ENCODE data around the gene PLPP4. TPM values are rescaled to one million over a fixed set of nuclear protein-coding genes. Genes with fewer than 3 reads are reported as not detected.
A peak's percentile ranks its signal among the peaks of the same experiment; 100 is the strongest.

The PLPP4 gene
- total RNA-seq, 6 donors from 2014 or later: 0.20 to 0.54 TPM; not detected in 4

GRCh38 chr10:120475844-120476791, 19.1 kb downstream of the PLPP4 start:
- H3K27ac ChIP-seq: no peak overlapping the region
- H3K9me3 ChIP-seq: no peaks in the 10 kb centered on the region
- ATAC-seq (ENCODE audit: low FRiP score in 2 of 2) (peak in 1 of 2 donors; percentile 36), DNase-seq (no peak)
- H3K4me3 ChIP-seq: no peak overlapping the region
- no peaks in the 10 kb centered on the region for H3K27me3 ChIP-seq
- TF ChIP-seq CTCF (IDR thresholded peaks at IDR 0.05) (no peak), POLR2A (IDR thresholded peaks at IDR 0.05) (no peak), POLR2AphosphoS5 (IDR thresholded peaks at IDR 0.05) (no peak), EP300 (IDR thresholded peaks at IDR 0.05) (no peak)
- no peaks in the 10 kb centered on the region for H3K4me1 ChIP-seq
- H3K36me3 ChIP-seq: no peaks in the 10 kb centered on the region
- WGBS, 2 donors: 85 to 86% methylated on average over 10 of the region's 10 CpGs

- no peak for ATAC-seq (ENCODE audit: low FRiP score in 2 of 2)
- H3K4me3 ChIP-seq: no peak overlapping the region
- TF ChIP-seq EP300 (IDR thresholded peaks at IDR 0.05) (no peak), CTCF (IDR thresholded peaks at IDR 0.05) (no peak), POLR2A (IDR thresholded peaks at IDR 0.05) (no peak), POLR2AphosphoS5 (IDR thresholded peaks at IDR 0.05) (no peak)
Measured at GRCh38 chr10:120477021-120477742, 20.2 kb downstream of the PLPP4 start.

GRCh38 chr10:120477743-120478141, 20.7 kb downstream of the PLPP4 start:
- Histone ChIP-seq H3K4me3 (no peak overlapping the region), H3K36me3 (no peaks in the 10 kb centered on the region), H3K27me3 (no peaks in the 10 kb centered on the region), H3K4me1 (no peaks in the 10 kb centered on the region), H3K9me3 (peaks cover 0 to 6% (median under 1%) of the 10 kb centered on the region in 4 donors), H3K27ac (no peak overlapping the region)
- WGBS, 2 donors: 75 to 78% methylated on average over 3 of the region's 3 CpGs
- TF ChIP-seq EP300 (IDR thresholded peaks at IDR 0.05) (no peak), CTCF (IDR thresholded peaks at IDR 0.05) (no peak), POLR2A (IDR thresholded peaks at IDR 0.05) (no peak), POLR2AphosphoS5 (IDR thresholded peaks at IDR 0.05) (no peak)
- ATAC-seq (ENCODE audit: low FRiP score in 2 of 2): no peak
- no peak for DNase-seq

More at GRCh38 chr10:120477021-120477742, 20.2 kb downstream of the PLPP4 start:
- H3K27ac ChIP-seq: no peak overlapping the region
- WGBS, 2 donors: 53 to 54% methylated on average over 8 of the region's 8 CpGs
- no peaks in the 10 kb centered on the region for H3K4me1 ChIP-seq
- DNase-seq: no peak
- H3K27me3 ChIP-seq: no peaks in the 10 kb centered on the region
- no peaks in the 10 kb centered on the region for H3K36me3 ChIP-seq
- peaks cover 0 to 6% (median 0%) of the 10 kb centered on the region in 4 donors for H3K9me3 ChIP-seq

GRCh38 chr10:120478386-120478785, 21.4 kb downstream of the PLPP4 start:
- Histone ChIP-seq H3K36me3 (no peaks in the 10 kb centered on the region), H3K27ac (no peak overlapping the region), H3K4me1 (no peaks in the 10 kb centered on the region), H3K9me3 (peaks cover 0 to 6% (median 2%) of the 10 kb centered on the region in 4 donors), H3K4me3 (no peak overlapping the region), H3K27me3 (no peaks in the 10 kb centered on the region)
- TF ChIP-seq POLR2AphosphoS5 (IDR thresholded peaks at IDR 0.05) (no peak), EP300 (IDR thresholded peaks at IDR 0.05) (no peak), CTCF (IDR thresholded peaks at IDR 0.05) (no peak), POLR2A (IDR thresholded peaks at IDR 0.05) (no peak)
- DNase-seq (no peak), ATAC-seq (ENCODE audit: low FRiP score in 2 of 2) (no peak)

Data from upper lobe of left lung (tissue), 6 donors.